CD1c-positive myeloid dendritic cell (primary cell): ENCODE measurements around the gene ARHGAP10.
"Not testable (repeated sequence)": the region's sequence is repeated elsewhere in the genome, so short reads cannot be mapped to it uniquely, and the experiment has no call there.

ENCODE experiments used
- DNase-seq: peaks from one replicate; pipeline ENCODE4 v3.0.0-alpha.2; 2016; ENCODE audit errors: extremely low spot score

The ARHGAP10 gene

GRCh38 chr4:147984065-147984777 lies 252.3 kb downstream of the ARHGAP10 start:
- peak; percentile 42 for DNase-seq

GRCh38 chr4:147984778-147985138 lies 252.9 kb downstream of the ARHGAP10 start:
- no peak for DNase-seq

- no peak for DNase-seq
These were observed 253.5 kb downstream of the ARHGAP10 start for GRCh38 chr4:147985376-147985775.

- no peak for DNase-seq
These were observed 255.4 kb downstream of the ARHGAP10 start for GRCh38 chr4:147987252-147987651.

GRCh38 chr4:147991543-147992283 lies 259.8 kb downstream of the ARHGAP10 start:
- DNase-seq = no peak

- peak; percentile 30 for DNase-seq
These were observed 262.2 kb downstream of the ARHGAP10 start for GRCh38 chr4:147994076-147994475.

GRCh38 chr4:147994491-147995385 lies 262.9 kb downstream of the ARHGAP10 start:
- DNase-seq = no peak

- no peak for DNase-seq
These were observed 265.0 kb downstream of the ARHGAP10 start for GRCh38 chr4:147996859-147997258.

- DNase-seq = not testable (repeated sequence)
These were observed 268.1 kb downstream of the ARHGAP10 start for GRCh38 chr4:148000038-148000437.

GRCh38 chr4:148004228-148004857 lies 272.5 kb downstream of the ARHGAP10 start:
- no peak for DNase-seq

GRCh38 chr4:148006001-148006400 lies 274.1 kb downstream of the ARHGAP10 start:
- DNase-seq = no peak

- peak; percentile 73 for DNase-seq
These were observed 275.4 kb downstream of the ARHGAP10 start for GRCh38 chr4:148007314-148007760.

- DNase-seq = peak; percentile 85
These were observed 275.9 kb downstream of the ARHGAP10 start for GRCh38 chr4:148007792-148008191.

GRCh38 chr4:148015058-148015457 lies 283.2 kb downstream of the ARHGAP10 start:
- peak; percentile 40 for DNase-seq

GRCh38 chr4:148015468-148015867 lies 283.6 kb downstream of the ARHGAP10 start:
- DNase-seq = no peak

GRCh38 chr4:148016063-148016637 lies 284.3 kb downstream of the ARHGAP10 start:
- no peak for DNase-seq

GRCh38 chr4:148017801-148018200 lies 285.9 kb downstream of the ARHGAP10 start:
- no peak for DNase-seq

- DNase-seq = no peak
These were observed 289.8 kb downstream of the ARHGAP10 start for GRCh38 chr4:148021686-148022085.

GRCh38 chr4:148022975-148023374 lies 291.1 kb downstream of the ARHGAP10 start:
- no peak for DNase-seq

- no peak for DNase-seq
These were observed 291.8 kb downstream of the ARHGAP10 start for GRCh38 chr4:148023512-148024181.

- no peak for DNase-seq
These were observed 294.1 kb downstream of the ARHGAP10 start for GRCh38 chr4:148025981-148026380.
